Heart left ventricle (tissue), 13 donors: ENCODE measurements around the gene GPR143.

Source experiments
- POLR2A ChIP-seq, 2 donors: fragments of 450-650 bp; IDR thresholded peaks; one replicate each; pipeline ENCODE4 v1.6.1; 2017; ENCODE audit warnings: antibody characterized with exemption in 2 of 2, mild to moderate bottlenecking in 2 of 2, moderate library complexity in 2 of 2
- TF ChIP-seq, protein P1 (sequence below), 12 donors: fragments of 200-600 bp; sonication (generic) in 4 of 12; IDR thresholded peaks; one replicate each; pipeline versions ENCODE4 v1.5.0 to v1.8.0; 2018 to 2022; ENCODE audit warnings: antibody characterized with exemption in 12 of 12, mild to moderate bottlenecking in 5 of 12
- donor health status: ischemic (EF 13 %, LVEDD 7.1; RV severe dilation, severe dysfunction).
- donor health status: DM: no; HTN: yes; CAD: no.
- donor health status: DM: no; HTN: no; CAD: no.
- donor health status: ischemic (EF 25% LVEDD 6.9; RV normal size, moderate dysfunction).
- donor health status: ischemic (EF 25% LVEDD 5.7; RV mildly dilated, moderate dysfunction).
- donor health status: ischemic (EF 35%, LVEDD 5.7; RV mildly dilated, moderate dysfunction).
- donor health status: nonischemic (EF 11% LVEDD 7.7; RV severe dilation, severe dysfunction).
- donor health status: DM: yes; HTN: yes; CAD: no.
- donor health status: PGD.
- donor health status: ischemic (EF 29% LVEDD 5.4; RV normal size, mild dysfunction).
- donor health status: nonischemic (EF 23%, LVEDD 6.1; RV moderate dilation, normal function).

DNA sequence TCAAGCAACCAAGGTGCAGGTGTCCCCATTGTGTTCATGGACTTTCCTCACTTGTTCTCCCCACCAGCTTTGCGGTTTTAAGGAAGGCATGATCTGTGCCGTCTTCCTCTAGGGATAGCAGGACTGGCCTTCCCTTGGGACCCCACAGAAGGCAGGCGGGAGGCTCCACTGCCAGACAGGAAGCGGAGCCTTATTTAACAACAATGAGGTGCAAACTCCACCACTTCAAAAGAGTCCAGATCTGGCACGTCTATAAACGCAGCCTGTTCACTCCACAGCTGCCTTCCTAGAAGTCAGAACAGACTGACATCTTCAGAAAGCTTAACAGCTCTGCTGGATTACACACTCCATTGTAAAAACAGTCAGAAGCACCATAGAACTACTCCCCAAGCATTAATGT, 1.7 kb upstream of the GPR143 start:
- TF ChIP-seq, protein P1, sequence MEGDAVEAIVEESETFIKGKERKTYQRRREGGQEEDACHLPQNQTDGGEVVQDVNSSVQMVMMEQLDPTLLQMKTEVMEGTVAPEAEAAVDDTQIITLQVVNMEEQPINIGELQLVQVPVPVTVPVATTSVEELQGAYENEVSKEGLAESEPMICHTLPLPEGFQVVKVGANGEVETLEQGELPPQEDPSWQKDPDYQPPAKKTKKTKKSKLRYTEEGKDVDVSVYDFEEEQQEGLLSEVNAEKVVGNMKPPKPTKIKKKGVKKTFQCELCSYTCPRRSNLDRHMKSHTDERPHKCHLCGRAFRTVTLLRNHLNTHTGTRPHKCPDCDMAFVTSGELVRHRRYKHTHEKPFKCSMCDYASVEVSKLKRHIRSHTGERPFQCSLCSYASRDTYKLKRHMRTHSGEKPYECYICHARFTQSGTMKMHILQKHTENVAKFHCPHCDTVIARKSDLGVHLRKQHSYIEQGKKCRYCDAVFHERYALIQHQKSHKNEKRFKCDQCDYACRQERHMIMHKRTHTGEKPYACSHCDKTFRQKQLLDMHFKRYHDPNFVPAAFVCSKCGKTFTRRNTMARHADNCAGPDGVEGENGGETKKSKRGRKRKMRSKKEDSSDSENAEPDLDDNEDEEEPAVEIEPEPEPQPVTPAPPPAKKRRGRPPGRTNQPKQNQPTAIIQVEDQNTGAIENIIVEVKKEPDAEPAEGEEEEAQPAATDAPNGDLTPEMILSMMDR (IDR thresholded peaks at IDR 0.05), result no peak
- no peak for TF ChIP-seq POLR2A (IDR thresholded peaks at IDR 0.05)
